ENCODE results near the gene CRACR2B.
A peak's percentile ranks its signal among the peaks of the same experiment; 100 is the strongest.

CRACR2B gene

GRCh38 chr11:823441-824291, 4.1 kb upstream of the CRACR2B start:
- CTCF ChIA-PET = no interaction called here
- peaks cover 0 to 44% of the 10 kb centered on the region in 2 experiments; a peak in 2 of 3 replicates for H3K36me3 ChIP-seq (ENCODE audit: control insufficient read depth in 2 of 2, insufficient read depth in 1 of 2, low read length in 2 of 2)
- no peak overlapping the region for H3K27ac ChIP-seq (ENCODE audit: extremely low read depth, low read depth, low read length)
- H3K4me1 ChIP-seq (ENCODE audit: control insufficient read depth, insufficient read depth, low read length) = 0 out of 2 replicates have a peak, but pooled peaks cover 3% of the 10 kb centered on the region
- POLR2A ChIA-PET = interaction anchor here (1.4 to 1.6 kb wide), 3 partner anchors 7 to 47 kb away, joined by 4 to 6 read pairs (median 5); partner anchors contain the start of genes CD151 and GATD1
- no peaks in the 10 kb centered on the region for H3K9me3 ChIP-seq (ENCODE audit: control insufficient read depth, insufficient read depth, low read depth, low read length)
- no peak overlapping the region for H3K4me3 ChIP-seq (ENCODE audit: low read depth, low read length)
- TF ChIP-seq ZNF10 (tag by site-specific recombination; IDR thresholded peaks at IDR 0.05) = no peak
- TF ChIP-seq ZNF660 (tag by site-specific recombination; IDR thresholded peaks at IDR 0.05) = no peak
- TF ChIP-seq ZNF513 (tag by site-specific recombination; IDR thresholded peaks at IDR 0.05) = no peak

GRCh38 chr11:824292-824880, 3.3 kb upstream of the CRACR2B start:
- H3K36me3 ChIP-seq (ENCODE audit: control insufficient read depth in 2 of 2, insufficient read depth in 1 of 2, low read length in 2 of 2) = peaks cover 0 to 44% of the 10 kb centered on the region in 2 experiments; a peak in 2 of 3 replicates
- no peaks in the 10 kb centered on the region for H3K9me3 ChIP-seq (ENCODE audit: control insufficient read depth, insufficient read depth, low read depth, low read length)
- no peak overlapping the region for H3K27ac ChIP-seq (ENCODE audit: extremely low read depth, low read depth, low read length)
- TF ChIP-seq ZNF621 (tag by site-specific recombination; IDR thresholded peaks at IDR 0.05) (no peak), BCL11B (tag by site-specific recombination; IDR thresholded peaks at IDR 0.05; ENCODE audit: low read depth) (no peak), MYNN (tag by site-specific recombination; IDR thresholded peaks at IDR 0.05; ENCODE audit: borderline replicate concordance) (no peak), SCRT2 (tag by site-specific recombination; IDR thresholded peaks at IDR 0.05) (no peak), ZNF664 (tag by site-specific recombination; IDR thresholded peaks at IDR 0.05) (no peak), ZNF362 (tag by site-specific recombination; IDR thresholded peaks at IDR 0.05) (no peak)
- H3K4me3 ChIP-seq (ENCODE audit: low read depth, low read length) = no peak overlapping the region
- ChIA-PET POLR2A (interaction anchor here (1.4 kb wide), 1 partner anchor 8 kb away, joined by 6 read pairs; the partner anchor contains the start of gene CD151), CTCF (no interaction called here)
- 0 out of 2 replicates have a peak, but pooled peaks cover 3% of the 10 kb centered on the region for H3K4me1 ChIP-seq (ENCODE audit: control insufficient read depth, insufficient read depth, low read length)

GRCh38 chr11:824942-825341, 2.8 kb upstream of the CRACR2B start:
- no peak overlapping the region for H3K4me3 ChIP-seq (ENCODE audit: low read depth, low read length)
- CTCF ChIA-PET = no interaction called here
- H3K36me3 ChIP-seq (ENCODE audit: control insufficient read depth in 2 of 2, insufficient read depth in 1 of 2, low read length in 2 of 2) = peaks cover 0 to 49% of the 10 kb centered on the region in 2 experiments; a peak in 2 of 3 replicates
- no peaks in the 10 kb centered on the region for H3K9me3 ChIP-seq (ENCODE audit: control insufficient read depth, insufficient read depth, low read depth, low read length)
- TF ChIP-seq GLIS1 (tag by site-specific recombination; IDR thresholded peaks at IDR 0.05) = no peak
- peak; percentile 12; the same call in 1 of the 2 replicates for TF ChIP-seq WT1 (tag by site-specific recombination; IDR thresholded peaks at IDR 0.05)
- H3K4me1 ChIP-seq (ENCODE audit: control insufficient read depth, insufficient read depth, low read length) = 0 out of 2 replicates have a peak, but pooled peaks cover 3% of the 10 kb centered on the region
- no peak overlapping the region for H3K27ac ChIP-seq (ENCODE audit: extremely low read depth, low read depth, low read length)
- POLR2A ChIA-PET = interaction anchor here (0.7 kb wide), 1 partner anchor 9 kb away, joined by 4 read pairs; no protein-coding TSS in a partner anchor

- H3K4me1 ChIP-seq (ENCODE audit: control insufficient read depth, insufficient read depth, low read length) = no peaks in the 10 kb centered on the region
- peaks cover 0 to 49% of the 10 kb centered on the region in 2 experiments; a peak in 2 of 3 replicates for H3K36me3 ChIP-seq (ENCODE audit: control insufficient read depth in 2 of 2, insufficient read depth in 1 of 2, low read length in 2 of 2)
- no peak overlapping the region for H3K27ac ChIP-seq (ENCODE audit: extremely low read depth, low read depth, low read length)
- POLR2A ChIA-PET = interaction anchor here (0.6 to 1.0 kb wide), 4 partner anchors 8 to 18 kb away, joined by 3 to 6 read pairs (median 4); partner anchors contain the start of gene TSPAN4
- H3K4me3 ChIP-seq (ENCODE audit: low read depth, low read length) = no peak overlapping the region
- TF ChIP-seq GLIS1 (tag by site-specific recombination; IDR thresholded peaks at IDR 0.05) = peak; percentile 56
- peak; percentile 76 for TF ChIP-seq KLF1 (tag by site-specific recombination; IDR thresholded peaks at IDR 0.05)
- TF ChIP-seq PBX3 (CRISPR knock-in tag; IDR thresholded peaks at IDR 0.05) = no peak
- H3K9me3 ChIP-seq (ENCODE audit: control insufficient read depth, insufficient read depth, low read depth, low read length) = no peaks in the 10 kb centered on the region
- CTCF ChIA-PET = no interaction called here
These were observed 2.1 kb upstream of the CRACR2B start for GRCh38 chr11:825366-826226.

Data from HEK293 (cell line).